Hindlimb muscle (tissue), 1 donor: ENCODE data around the gene TAS2R4. TPM values are rescaled to one million over a fixed set of nuclear protein-coding genes. Genes with fewer than 3 reads are reported as not detected.
"Not testable (repeated sequence)": the region's sequence is repeated elsewhere in the genome, so short reads cannot be mapped to it uniquely, and the experiment has no call there.

Experiments used
- DNase-seq: peaks from one replicate; pipeline ENCODE4 v3.0.0-alpha.2; 2013
- polyA plus RNA-seq: library from polyadenylated mRNA; unstranded; fragments of 120-200 nt; gene quantifications from one replicate; pipeline ENCODE4 v1.2.1, GENCODE V29; 2013; ENCODE audit not compliant: insufficient read length

Gene TAS2R4, protein sequence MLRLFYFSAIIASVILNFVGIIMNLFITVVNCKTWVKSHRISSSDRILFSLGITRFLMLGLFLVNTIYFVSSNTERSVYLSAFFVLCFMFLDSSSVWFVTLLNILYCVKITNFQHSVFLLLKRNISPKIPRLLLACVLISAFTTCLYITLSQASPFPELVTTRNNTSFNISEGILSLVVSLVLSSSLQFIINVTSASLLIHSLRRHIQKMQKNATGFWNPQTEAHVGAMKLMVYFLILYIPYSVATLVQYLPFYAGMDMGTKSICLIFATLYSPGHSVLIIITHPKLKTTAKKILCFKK
- polyA plus RNA-seq: 1.6 TPM

DNA sequence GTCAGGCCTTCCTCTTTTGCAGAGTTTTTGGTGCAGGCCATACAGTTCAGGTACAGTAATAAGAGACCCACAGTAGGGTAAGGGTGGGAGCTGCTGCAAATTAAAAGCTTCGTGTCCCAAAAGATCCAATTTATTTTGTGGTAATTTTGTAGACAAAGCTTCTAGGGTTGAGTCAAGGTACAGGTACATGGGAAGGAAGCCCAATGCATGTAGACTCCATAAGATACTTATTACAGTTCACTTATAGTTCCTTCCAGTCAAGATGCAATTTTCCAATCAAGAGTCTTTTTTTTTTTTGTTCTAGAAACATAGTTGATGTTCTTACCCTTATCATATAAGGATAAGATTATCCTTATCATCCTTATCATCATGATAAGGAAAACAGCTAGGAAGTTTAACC lies at the start of gene TAS2R4:
TAS2R4 (plus strand) TSS at position 301 of the 400 bp plus-strand sequence. CDS start 1,815 bp downstream, outside the sequence.
- DNase-seq: no peak

DNA sequence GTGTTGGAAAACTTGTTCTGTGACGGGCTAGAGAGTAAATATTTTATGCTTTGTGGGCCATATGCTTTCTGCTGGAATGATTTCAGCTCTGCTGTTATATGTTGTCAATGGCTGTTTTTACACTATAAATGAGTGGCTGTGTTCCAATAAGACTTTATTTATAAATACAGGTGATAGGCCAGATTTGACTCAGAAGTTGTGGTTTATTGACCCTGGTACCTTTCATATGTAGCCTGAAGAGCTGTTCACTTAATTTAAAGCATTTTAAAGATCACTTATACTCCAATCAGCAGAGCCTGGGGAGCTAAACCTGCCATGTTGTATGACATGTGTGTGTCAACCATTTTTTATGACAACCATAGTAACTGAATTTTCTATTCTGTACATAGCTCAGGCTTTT lies 47.5 kb upstream of the TAS2R4 start:
- DNase-seq: no peak

DNA sequence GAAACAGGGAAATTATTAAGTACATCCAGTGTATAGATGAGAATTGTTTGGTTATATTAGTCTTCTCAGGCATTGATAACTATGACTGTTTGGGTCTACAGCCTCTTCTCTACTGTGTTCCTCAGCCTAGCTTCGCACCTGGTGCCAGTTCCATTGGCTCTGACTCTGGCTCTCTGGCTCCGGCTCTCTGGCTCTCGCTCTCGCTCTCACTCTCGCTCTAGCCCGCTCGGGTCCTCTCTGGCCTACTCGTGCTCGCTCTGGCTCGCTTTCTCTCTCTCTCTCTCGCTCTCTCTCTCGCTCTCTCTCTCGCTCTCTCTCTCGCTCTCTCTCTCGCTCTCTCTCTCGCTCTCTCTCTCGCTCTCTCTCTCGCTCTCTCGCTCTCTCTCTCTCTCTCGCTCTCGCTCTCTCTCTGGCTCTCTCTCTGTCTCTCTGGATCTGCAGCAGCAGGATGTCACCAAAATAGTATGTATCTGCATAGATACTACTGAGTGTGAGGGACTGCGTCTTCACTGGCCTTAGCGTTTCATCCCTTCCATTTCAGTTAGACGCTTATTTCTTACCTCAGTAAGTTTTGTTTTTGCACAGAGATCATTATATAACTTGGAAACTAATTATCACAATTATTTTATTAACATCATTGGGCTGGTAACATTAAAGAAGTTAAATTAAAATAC lies 44.9 kb upstream of the TAS2R4 start:
- DNase-seq: no peak

DNA sequence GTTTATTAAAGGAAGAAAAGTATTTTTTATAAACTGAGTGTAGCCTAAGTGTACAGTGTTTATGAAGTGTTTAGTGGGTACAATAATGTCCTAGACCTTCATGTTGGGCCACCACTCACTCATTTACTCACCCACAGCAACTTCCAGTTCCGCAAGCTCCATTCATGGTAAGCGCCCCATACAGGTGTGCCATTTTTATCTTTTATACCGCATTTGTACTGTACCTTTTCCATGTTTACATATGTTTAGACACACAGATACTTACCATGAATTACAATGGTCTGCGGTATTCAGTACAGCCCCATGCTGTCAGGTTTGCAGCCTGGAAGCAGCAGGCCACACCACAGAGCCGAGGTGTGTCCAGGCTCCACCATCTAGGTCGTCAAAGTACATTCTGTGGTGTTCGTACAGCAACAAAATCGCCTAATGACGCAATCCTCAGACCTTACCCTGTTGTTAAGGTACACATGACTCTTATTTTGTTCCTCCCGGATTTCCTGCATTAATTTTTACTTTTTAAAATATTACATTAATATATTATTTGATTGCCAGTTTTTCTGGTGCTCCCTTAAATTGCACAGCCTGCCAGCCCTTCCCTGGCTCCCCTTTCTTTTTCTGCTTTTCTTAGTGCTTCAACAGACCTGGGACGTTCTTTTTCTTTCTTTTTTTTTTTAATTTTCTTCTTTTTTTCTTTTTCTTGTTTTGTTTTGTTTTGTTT lies 39.2 kb upstream of the TAS2R4 start:
- no peak for DNase-seq

DNA sequence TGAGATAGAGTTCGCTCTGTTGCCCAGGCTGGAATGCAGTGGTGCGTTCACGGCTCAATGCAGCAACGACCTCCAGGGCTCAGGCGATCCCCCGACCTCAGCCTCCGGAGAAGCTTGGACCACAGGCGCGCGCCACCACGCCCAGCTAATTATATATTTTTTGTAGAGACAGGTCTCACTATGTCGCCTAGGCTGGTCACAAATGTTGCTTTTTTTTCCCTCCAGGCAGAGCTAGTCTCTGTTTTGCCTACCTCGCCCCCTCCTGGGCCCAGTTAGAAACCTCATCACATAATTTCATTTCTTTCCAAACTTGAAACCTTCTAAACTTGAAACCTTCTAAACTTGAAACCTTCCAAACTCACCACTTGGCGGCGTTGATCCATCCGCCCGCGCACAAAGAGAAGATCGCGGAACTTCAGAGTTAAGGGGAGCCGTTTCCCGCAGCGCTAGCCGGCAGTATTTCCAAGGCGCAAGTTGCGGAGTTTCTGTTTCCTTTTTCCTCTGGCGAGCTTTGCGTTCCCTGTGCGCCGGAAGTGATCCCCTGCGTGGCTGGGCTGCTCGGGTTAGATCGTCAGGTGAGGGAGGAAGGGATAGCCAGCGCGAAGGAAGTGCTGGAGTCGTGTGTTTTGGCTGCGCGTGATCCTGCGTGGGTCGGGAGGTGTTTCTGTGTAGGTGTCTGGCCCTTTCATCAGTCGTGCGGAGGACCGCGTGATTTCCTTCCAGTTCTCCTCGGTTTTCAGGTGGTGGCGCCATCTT lies 38.5 kb upstream of the TAS2R4 start, which contains the start of gene SSBP1:
SSBP1 (plus strand) TSS at position 523 of the 756 bp plus-strand sequence. CDS start 809 bp downstream, outside the sequence.
- peak; percentile 96 for DNase-seq

DNA sequence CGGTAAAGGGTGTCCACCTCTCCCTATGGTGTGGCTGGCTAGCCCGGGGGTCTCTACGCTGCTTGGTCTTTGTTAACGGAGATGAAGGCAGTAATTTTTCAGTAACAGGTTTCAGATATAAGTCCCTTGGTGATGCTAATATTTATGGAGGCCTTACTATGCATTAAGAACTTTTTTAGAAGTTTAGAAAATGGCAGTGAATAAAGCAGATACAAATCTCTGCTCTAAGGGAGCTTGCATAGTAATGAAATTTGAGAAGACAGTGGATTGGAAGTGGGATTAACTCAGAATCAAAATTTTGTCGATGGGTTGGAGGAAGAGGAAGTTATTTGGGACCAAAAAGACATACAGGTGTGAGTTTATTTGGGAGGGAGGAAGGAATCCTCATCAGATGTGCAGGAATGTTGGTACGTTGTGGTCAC lies 37.9 kb upstream of the TAS2R4 start:
- no peak for DNase-seq

DNA sequence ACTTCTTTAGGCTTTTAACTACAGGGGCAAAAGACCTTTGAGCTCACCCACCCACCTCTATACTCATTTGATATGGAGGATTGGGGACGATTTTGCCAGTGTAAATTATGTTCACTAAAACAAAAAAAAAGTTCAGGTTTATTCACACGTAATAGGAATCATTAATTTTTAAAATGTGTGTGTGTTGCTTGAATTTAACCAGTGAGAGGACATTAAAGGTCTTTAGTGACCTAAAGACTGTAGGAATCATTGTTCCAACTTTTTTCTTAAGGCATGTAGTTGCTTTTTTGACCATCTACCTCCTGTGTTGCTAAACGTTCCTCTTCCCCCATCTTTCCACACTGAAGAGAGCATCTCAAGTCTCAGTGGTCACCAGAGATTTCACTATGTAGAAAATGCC lies 37.2 kb upstream of the TAS2R4 start:
- no peak for DNase-seq

DNA sequence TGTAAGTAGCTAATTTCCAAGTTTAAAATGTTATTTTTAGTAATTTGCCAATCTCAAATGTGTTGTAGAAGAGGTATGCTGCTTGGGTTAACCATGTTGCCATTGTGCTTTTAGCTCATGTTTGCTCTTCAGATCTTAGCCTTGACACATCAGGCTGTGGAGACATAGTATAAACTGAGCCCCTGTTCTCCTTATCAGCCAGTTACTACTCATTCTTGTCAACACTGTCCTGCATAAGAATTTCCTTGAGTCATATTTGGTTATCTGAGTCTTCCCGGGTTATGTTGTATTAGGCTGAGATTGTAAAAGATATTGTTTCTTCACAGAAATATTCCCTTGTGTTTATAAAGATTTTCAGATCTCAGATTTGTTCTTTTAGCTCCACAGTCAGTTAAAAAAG lies 34.2 kb upstream of the TAS2R4 start:
- no peak for DNase-seq

DNA sequence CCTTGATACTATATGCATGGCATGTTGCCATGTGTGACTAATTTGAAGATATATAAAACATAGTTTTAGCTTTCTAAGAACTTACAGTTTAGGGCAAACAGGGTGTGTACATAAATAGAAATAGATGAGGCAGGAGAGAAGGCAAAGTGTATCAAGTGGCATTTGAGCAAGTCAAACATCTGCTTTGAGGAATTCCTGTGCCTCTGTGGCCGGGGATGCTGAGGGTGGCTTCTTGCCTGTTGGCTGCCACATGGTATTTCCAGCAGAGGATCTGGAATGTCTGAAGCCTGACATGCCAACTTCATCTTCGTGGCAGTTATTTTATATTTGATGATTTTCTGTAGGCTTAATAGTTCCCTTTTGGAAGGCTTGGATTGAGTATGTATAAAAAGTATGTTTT lies 32.3 kb upstream of the TAS2R4 start:
- no peak for DNase-seq

DNA sequence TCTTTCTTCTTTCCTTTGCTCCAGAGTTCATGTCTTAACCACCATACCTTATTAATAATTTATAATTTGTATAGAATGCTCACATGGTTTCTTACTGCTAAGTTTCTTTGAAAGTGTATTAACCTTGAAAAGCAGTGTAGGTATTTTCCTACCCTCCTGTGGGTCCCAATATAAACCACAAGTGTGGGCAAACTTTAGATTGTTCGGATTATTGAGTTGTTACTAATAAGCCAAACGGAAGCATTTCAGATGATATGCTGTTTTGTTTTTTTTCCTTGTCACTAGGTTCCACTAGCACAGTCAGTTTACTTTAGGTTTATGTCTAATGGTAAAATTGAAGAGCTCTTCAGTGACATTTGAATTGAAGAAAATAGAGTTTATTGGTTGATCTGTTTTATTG lies 28.1 kb upstream of the TAS2R4 start:
- DNase-seq: no peak

DNA sequence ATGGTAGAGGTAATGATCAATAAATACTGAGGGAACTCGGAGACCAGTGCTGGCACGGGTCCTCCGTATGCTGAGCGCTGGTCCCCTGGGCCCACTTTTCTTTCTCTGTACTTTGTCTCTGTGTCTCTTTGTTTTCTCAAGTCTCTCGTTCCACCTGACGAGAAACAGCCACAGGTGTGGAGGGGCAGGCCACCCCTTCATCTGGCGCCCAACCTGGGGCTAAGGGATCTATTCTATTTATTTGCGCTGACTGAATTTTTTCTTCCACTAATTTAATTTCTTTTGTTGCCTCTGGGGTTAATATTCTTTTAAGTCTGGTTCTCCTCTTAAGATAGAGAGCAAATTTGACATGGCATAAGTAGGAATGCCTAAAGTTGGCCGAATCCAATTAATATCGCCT lies 24.6 kb upstream of the TAS2R4 start:
- not testable (repeated sequence) for DNase-seq

DNA sequence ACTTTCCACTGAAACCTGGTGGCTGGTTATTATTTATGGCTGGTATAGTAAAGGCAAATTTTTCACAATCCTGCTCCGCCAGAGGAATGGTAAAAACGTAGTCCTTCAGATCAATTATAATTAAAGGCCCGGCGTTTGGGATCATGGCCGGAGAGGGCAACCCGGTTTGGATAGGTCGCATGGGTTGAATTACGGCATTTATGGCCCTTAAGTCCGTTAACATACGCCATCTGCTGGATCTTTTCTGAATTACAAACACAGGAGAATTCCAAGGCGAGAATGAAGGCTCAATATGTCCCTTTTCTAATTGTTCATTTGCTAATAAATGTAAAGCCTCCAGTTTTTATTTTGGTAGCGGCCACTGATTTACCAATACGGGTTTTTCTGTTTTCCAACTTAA lies 23.8 kb upstream of the TAS2R4 start:
- no peak for DNase-seq

DNA sequence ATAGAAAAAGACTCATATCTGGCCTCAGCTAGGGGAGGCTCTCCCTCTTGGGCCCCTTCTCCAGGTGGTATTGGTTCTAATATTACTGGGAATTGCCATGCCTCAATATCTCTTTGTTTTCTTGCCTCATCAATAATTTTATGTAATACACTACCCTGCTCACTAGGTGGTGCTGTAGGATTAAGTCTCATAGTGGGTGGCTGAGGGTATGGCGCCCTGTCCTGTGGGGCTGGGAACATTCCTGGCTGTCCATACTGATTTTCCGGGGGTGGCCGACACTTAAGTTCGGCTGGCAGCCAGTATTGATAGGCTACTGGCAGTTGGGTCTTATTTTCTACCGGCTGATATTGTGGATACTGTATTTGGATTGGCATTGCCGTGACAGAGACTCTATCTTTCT lies 21.5 kb upstream of the TAS2R4 start:
- no peak for DNase-seq

DNA sequence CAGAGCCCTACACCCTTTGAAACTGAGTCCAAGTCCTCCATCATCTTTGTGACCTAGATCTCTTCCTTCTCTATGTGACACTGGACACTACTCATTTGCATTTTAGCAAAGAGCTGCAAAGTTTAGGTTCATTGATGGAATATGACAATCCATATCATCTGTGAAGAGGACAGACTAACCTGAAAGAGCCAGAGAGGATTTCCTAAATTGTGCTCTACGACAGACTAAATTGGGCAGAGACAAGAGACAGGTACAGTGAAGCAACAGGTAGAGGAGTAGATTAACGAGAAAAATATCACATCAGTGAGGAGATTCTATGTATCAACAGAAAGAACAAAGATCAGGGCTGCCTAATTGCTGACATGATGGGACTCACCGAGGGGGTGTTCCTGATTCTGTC lies 12.7 kb upstream of the TAS2R4 start, which contains the start of gene TAS2R3:
TAS2R3 (plus strand) TSS at position 301 of the 400 bp plus-strand sequence; CDS start at position 363, 62 bp downstream.
- no peak for DNase-seq

DNA sequence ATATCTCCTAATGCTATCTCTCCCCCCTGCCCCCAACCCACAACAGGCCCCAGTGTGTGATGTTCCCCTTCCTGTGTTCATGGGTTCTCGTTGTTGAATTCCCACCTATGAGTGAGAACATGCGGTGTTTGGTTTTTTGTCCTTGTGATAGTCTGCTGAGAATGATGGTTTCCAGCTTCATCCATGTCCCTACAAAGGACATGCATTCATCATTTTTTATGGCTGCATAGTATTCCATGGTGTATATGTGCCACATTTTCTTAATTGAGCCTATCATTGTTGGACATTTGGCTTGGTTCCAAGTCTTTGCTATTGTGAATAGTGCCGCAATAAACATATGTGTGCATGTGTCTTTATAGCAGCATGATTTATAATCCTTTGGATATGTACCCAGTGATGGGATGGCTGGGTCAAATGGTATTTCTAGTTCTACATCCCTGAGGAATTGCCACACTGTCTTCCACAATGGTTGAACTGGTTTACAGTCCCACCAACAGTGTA lies 6.3 kb upstream of the TAS2R4 start:
- not testable (repeated sequence) for DNase-seq

DNA sequence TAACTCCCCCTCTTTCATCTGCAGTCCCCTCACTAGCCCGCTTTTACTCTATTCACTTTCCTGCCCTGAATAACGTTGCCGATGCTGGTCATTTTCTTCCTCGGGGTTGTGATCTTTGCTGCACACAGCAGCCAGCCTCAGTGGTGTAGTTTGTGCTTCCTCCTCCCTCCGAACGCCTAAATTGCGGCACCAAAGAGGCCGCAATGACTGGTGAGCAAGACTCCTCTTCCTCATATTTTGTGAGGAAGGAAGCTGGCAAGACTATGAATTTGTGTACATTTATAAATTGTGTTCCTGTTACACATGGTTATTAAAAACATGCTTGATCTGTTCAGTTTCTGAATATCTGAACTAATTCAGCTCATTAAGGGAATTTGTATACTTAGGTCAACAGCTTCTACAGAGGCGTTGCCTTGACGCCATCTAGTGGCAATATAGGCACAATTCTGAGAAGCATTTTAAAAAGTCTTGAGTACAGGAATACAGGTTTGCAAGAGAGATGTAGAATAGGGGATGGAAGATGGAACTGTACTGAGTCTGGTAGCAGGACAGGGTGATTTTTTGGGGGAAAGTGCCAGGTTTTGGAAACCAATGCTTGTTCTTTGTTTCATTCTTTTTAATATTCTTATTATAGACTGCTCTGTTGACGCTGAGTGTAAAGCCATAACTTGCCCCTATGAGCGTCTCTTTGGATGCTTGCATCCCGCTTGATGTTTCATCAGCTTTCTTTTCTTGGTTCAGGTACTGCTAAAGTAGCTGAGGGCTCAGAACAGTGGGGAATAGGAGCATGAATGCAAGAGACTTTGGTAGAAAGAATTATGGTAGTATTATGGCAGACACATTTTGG lies 9.5 kb downstream of the TAS2R4 start:
- peak; percentile 5 for DNase-seq

DNA sequence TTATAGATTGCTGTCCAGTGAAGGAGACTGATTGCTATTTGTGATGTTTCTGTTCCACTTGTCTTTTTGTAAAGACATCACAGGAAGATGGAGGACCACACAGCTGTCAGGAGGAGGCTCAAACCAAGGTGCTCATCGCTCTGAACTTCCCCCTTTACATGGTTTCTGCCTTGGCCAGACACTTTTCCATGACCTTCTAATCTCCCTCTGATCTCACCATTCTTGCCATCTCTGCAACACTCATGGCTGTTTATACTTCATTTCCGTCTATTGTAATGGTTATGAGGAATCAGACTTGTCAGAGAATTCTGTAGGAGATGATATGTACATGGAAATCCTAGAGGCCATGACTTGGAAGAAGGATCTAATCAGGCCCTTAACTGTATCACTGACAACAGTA lies 11.8 kb downstream of the TAS2R4 start:
- no peak for DNase-seq

DNA sequence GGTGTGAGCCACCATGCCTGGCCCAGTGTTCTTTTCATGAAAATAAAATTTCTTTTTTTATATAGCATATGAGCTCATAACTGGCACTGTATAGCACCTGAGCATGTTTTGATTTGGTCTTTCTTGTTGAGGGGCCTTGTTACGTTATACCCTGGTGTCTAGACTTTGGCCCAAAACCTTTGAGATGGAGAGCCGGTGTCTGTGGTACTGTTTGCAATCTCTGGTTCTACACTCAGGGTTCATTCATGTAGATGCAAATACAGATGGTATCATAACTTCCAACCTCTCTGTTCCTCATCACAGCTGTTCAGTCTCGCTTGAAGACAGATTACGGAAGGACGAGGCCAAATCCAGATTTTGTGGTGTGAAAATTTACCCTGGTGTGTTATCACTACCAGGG lies 13.4 kb downstream of the TAS2R4 start, which contains the start of gene TAS2R5:
TAS2R5 (plus strand) TSS at position 301 of the 400 bp plus-strand sequence. CDS start 145 bp downstream, outside the sequence.
- DNase-seq: no peak

DNA sequence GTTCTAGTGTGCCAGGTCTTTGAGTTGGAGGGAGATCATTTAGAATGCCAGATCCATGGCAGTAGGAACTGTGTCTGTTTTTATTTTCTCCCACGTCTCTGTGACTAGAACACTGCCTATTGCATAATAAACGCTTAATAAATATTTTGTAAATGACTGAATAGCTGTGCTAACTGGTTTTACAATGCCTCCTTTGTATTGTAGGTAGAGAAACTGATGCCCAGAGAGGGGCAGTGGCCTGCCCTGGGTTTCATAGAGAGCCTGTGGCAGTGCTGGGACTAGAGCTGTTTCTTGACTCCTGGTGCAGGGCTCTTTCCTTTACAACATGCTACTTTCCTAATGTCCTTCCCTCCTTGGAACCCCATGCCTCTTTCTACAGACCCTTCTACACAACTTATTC lies 16.1 kb downstream of the TAS2R4 start:
- no peak for DNase-seq

DNA sequence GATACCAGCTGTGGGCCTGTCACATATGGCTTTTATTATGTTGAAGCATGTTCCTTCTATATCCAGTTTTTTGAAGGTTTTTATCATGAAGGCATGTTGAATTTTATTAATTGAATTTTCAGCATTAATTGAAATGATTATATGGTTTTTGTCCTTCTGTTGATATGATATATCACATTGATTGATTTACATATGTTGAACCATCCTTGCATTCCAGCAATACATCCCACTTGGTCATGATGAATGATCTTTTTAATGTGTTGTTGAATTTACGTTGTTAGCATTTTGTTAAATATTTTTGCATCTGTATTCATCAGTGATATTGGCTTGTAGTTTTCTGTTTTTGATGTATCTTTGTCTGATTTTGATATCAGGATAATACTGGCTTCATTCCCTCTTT lies 43.6 kb downstream of the TAS2R4 start:
- no peak for DNase-seq

DNA sequence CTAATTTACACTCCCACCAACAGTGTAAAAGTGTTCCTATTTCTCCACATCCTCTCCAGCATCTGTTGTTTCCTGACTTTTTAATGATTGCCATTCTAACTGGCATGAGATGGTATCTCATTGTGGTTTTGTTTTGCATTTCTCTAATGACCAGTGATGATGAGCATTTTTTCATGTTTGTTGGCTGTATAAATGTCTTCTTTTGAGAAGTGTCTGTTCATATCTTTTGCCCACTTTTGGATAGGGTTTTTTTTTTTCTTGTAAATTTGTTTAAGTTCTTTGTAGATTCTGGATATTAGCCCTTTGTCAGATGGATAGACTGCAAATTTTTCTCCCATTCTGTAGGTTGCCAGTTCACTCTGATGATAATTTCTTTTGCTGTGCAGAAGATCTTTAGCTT lies 46.0 kb downstream of the TAS2R4 start:
- not testable (repeated sequence) for DNase-seq
